MM.1S (cell line): ENCODE data around the gene IRAK1BP1.

Experiments
- DNase-seq: peaks from one replicate; pipeline ENCODE4 v3.0.0-alpha.2; 2015
- H2AFZ ChIP-seq: fragments of 300-600 bp; sonication (generic); 2 replicates; pipeline ENCODE4 v1.6.0; 2016; ENCODE audit warnings: antibody characterized with exemption, low read length
- H3F3A ChIP-seq: fragments of 300-600 bp; sonication (generic); 2 replicates; pipeline ENCODE4 v1.6.1; 2016; ENCODE audit warnings: mild to moderate bottlenecking, antibody characterized with exemption, low read length, moderate library complexity, mixed read lengths; ENCODE audit not compliant: insufficient read depth
- H3K27ac ChIP-seq: fragments of 300-600 bp; sonication (generic); 2 replicates; pipeline ENCODE4 v1.5.1; 2016; ENCODE audit warnings: mild to moderate bottlenecking, low read length
- H3K27me3 ChIP-seq: fragments of 300-600 bp; sonication (generic); replicated peaks from 2 replicates; pipeline ENCODE4 v1.6.0; 2016; ENCODE audit warnings: low read length; ENCODE audit not compliant: insufficient read depth
- H3K36me3 ChIP-seq: fragments of 300-600 bp; sonication (generic); replicated peaks from 2 replicates; pipeline ENCODE4 v1.6.1; 2016; ENCODE audit warnings: mild to moderate bottlenecking, low read length, mixed read lengths; ENCODE audit not compliant: insufficient read depth
- H3K4me1 ChIP-seq: fragments of 300-600 bp; sonication (generic); 2 replicates; pipeline ENCODE4 v1.6.1; 2016; ENCODE audit warnings: low read length, mixed read lengths
- H3K4me2 ChIP-seq: fragments of 300-600 bp; sonication (generic); 2 replicates; pipeline ENCODE4 v1.6.0; 2016; ENCODE audit warnings: low read depth, low read length
- H3K4me3 ChIP-seq: fragments of 300-600 bp; sonication (generic); 2 replicates; pipeline ENCODE4 v1.5.1; 2016; ENCODE audit warnings: low read length, mixed read lengths
- H3K79me2 ChIP-seq: fragments of 300-600 bp; sonication (generic); 2 replicates; pipeline ENCODE4 v1.6.1; 2016; ENCODE audit warnings: mixed run types, low read length, mixed read lengths
- H3K9ac ChIP-seq: fragments of 300-600 bp; sonication (generic); 2 replicates; pipeline ENCODE4 v1.6.1; 2016; ENCODE audit warnings: low read length, mixed read lengths
- H3K9me2 ChIP-seq: fragments of 300-600 bp; sonication (generic); replicated peaks from 2 replicates; pipeline ENCODE4 v1.6.1; 2016; ENCODE audit warnings: mild to moderate bottlenecking, low read length, mixed read lengths; ENCODE audit not compliant: insufficient read depth
- H3K9me3 ChIP-seq: fragments of 300-600 bp; sonication (generic); replicated peaks from 2 replicates; pipeline ENCODE4 v1.6.1; 2016; ENCODE audit warnings: mild to moderate bottlenecking, low read length, mixed read lengths; ENCODE audit not compliant: insufficient read depth
- H4K20me1 ChIP-seq: fragments of 300-600 bp; sonication (generic); 2 replicates; pipeline ENCODE4 v1.6.1; 2016; ENCODE audit warnings: mild to moderate bottlenecking, low read length, moderate library complexity, mixed read lengths; ENCODE audit not compliant: insufficient read depth
- EZH2 ChIP-seq: fragments of 300-600 bp; sonication (generic); optimal IDR thresholded peaks from 2 replicates; pipeline ENCODE3; 2017; ENCODE audit warnings: low read depth, mild to moderate bottlenecking, antibody characterized with exemption, low read length, mixed read lengths
- EZH2phosphoT487 ChIP-seq: fragments of 300-600 bp; sonication (generic); IDR thresholded peaks from 2 replicates; pipeline ENCODE4 v1.6.1; 2018; ENCODE audit warnings: antibody characterized with exemption, low read length
- TF ChIP-seq, protein P1 (sequence below): fragments of 300-600 bp; sonication (generic); IDR thresholded peaks from 2 replicates; pipeline ENCODE4 v1.5.1; 2016; ENCODE audit warnings: antibody characterized with exemption, low read length, mixed read lengths

Gene IRAK1BP1

DNA sequence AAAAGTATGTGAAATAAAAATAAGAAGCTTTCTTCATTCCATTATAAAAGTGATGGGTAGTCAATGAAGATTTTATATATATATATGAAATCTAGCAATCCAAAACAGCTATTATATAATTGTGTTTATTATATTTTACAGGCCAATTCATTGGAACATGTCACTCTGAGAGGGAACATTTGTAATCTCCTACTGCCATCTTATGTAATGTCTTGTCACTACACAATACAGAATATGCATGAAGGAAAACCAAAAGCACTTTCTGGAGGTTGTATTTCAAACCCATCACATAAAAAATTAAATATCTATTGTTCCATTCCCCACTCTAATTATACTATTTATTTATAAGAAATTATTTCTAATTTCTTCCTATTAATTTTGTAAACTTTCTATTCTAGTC is 31.5 kb upstream of the IRAK1BP1 start:
- H2AFZ ChIP-seq: no peak overlapping the region
- no peak overlapping the region for H3K27ac ChIP-seq
- no peak for TF ChIP-seq EZH2
- TF ChIP-seq EZH2phosphoT487: no peak
- TF ChIP-seq, protein P1, sequence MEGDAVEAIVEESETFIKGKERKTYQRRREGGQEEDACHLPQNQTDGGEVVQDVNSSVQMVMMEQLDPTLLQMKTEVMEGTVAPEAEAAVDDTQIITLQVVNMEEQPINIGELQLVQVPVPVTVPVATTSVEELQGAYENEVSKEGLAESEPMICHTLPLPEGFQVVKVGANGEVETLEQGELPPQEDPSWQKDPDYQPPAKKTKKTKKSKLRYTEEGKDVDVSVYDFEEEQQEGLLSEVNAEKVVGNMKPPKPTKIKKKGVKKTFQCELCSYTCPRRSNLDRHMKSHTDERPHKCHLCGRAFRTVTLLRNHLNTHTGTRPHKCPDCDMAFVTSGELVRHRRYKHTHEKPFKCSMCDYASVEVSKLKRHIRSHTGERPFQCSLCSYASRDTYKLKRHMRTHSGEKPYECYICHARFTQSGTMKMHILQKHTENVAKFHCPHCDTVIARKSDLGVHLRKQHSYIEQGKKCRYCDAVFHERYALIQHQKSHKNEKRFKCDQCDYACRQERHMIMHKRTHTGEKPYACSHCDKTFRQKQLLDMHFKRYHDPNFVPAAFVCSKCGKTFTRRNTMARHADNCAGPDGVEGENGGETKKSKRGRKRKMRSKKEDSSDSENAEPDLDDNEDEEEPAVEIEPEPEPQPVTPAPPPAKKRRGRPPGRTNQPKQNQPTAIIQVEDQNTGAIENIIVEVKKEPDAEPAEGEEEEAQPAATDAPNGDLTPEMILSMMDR: peak; percentile 34
- no peaks in the 10 kb centered on the region for H3K9me3 ChIP-seq
- DNase-seq: peak; percentile 26
- H3K4me2 ChIP-seq: no peak overlapping the region
- no peaks in the 10 kb centered on the region for H3K27me3 ChIP-seq
- no peaks in the 10 kb centered on the region for H3K79me2 ChIP-seq
- no peaks in the 10 kb centered on the region for H3K36me3 ChIP-seq
- no peak overlapping the region for H3K4me3 ChIP-seq
- no peaks in the 10 kb centered on the region for H4K20me1 ChIP-seq
- no peak overlapping the region for H3K9ac ChIP-seq
- peaks cover 20% of the 10 kb centered on the region for H3K4me1 ChIP-seq
- peaks cover 9% of the 10 kb centered on the region; the same call in 1 of the 2 replicates for H3F3A ChIP-seq
- H3K9me2 ChIP-seq: no peaks in the 10 kb centered on the region

DNA sequence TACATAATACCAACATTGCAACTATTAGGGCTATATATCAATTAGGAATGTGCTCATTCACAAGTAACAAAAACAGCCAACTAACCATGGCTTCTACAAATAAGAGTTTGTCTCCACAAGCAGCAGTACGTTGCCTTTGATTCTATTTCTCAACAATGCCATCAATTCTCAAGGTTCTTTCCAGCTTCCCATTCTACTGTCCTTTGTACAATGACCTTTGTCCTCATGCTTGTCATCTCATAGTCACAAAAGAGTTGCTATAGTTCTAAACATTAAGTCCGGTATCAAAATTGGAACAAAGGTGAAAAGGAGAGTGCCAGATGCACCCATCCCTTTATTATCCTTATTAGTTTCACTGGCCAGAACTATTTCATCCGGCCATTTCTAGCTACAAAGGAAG is 30.8 kb upstream of the IRAK1BP1 start:
- no peaks in the 10 kb centered on the region for H3K9me3 ChIP-seq
- no peaks in the 10 kb centered on the region for H3K79me2 ChIP-seq
- no peak overlapping the region for H3K9ac ChIP-seq
- H3K27me3 ChIP-seq: no peaks in the 10 kb centered on the region
- no peak for DNase-seq
- H3K27ac ChIP-seq: no peak overlapping the region
- no peak overlapping the region for H2AFZ ChIP-seq
- H4K20me1 ChIP-seq: no peaks in the 10 kb centered on the region
- no peak overlapping the region for H3K4me2 ChIP-seq
- peaks cover 9% of the 10 kb centered on the region; the same call in 1 of the 2 replicates for H3F3A ChIP-seq
- H3K4me3 ChIP-seq: no peak overlapping the region
- no peaks in the 10 kb centered on the region for H3K36me3 ChIP-seq
- TF ChIP-seq EZH2 (no peak), EZH2phosphoT487 (no peak)
- TF ChIP-seq, protein P1: no peak
- H3K4me1 ChIP-seq: peaks cover 16% of the 10 kb centered on the region
- H3K9me2 ChIP-seq: no peaks in the 10 kb centered on the region

DNA sequence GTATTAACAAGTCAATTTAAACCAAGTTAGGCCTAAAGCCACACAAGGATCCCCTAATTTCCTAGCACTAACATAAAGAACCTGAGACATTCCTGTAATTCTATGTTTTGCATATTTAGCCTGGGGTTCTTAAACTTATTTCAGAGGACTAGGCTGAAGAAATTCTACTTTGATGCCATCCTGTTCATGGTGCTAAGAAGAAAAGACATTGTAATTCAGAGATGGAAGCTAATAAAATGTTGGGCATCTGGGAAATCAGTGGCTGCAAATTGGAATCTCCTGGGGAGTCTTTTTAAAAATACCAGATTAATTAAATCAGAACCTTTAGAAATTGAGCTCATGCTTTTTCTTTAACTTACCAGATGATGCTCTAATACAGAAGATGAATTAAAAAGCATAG is 26.2 kb upstream of the IRAK1BP1 start:
- Histone ChIP-seq H3K4me3 (no peak overlapping the region), H4K20me1 (no peaks in the 10 kb centered on the region), H3K79me2 (no peaks in the 10 kb centered on the region), H3K4me2 (no peak overlapping the region), H3K9me2 (no peaks in the 10 kb centered on the region), H3K9ac (no peak overlapping the region), H3K36me3 (no peaks in the 10 kb centered on the region), H2AFZ (no peak overlapping the region), H3K4me1 (no peaks in the 10 kb centered on the region), H3F3A (no peaks in the 10 kb centered on the region), H3K27me3 (no peaks in the 10 kb centered on the region), H3K27ac (no peak overlapping the region), H3K9me3 (no peaks in the 10 kb centered on the region)
- TF ChIP-seq EZH2: no peak
- TF ChIP-seq, protein P1: no peak
- TF ChIP-seq EZH2phosphoT487: no peak
- no peak for DNase-seq
